A549 treated with Hydrocortisone at 1 μM for 4 hours (cell line): ENCODE results near the gene DEFB126. TPM values are rescaled to one million over a fixed set of nuclear protein-coding genes. Genes with fewer than 3 reads are reported as not detected.

Experiments
- total RNA-seq: library from RNA; stranded (reverse); fragments of 200-300 nt; extraction: Qiagen RNA extraction; gene quantifications from 5 replicates; pipeline ENCODE4 v1.2.3, GENCODE V29; 2022

The DEFB126 gene, protein sequence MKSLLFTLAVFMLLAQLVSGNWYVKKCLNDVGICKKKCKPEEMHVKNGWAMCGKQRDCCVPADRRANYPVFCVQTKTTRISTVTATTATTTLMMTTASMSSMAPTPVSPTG
- not detected in 5 replicates for total RNA-seq

DNA sequence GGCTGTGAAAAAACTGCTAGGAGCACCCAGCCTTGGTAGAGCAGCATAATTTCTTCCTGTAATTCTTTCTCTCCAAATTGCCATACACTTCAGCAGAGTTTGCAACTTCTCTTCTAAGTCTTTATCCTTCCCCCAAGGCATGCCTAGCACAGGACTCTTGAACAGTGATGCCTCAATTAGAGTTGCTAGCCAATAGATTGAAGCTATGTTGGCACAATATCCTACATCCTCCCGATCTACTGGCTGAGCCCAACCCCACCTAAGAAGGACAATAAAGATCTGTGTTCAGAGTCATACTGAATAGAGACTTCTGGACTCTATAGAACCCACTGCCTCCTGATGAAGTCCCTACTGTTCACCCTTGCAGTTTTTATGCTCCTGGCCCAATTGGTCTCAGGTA lies at the start of gene DEFB126:
Gene DEFB126, plus strand, starts transcription at position 301 of the 400 bp plus-strand sequence. Its CDS starts 39 bp downstream, at position 340.

DNA sequence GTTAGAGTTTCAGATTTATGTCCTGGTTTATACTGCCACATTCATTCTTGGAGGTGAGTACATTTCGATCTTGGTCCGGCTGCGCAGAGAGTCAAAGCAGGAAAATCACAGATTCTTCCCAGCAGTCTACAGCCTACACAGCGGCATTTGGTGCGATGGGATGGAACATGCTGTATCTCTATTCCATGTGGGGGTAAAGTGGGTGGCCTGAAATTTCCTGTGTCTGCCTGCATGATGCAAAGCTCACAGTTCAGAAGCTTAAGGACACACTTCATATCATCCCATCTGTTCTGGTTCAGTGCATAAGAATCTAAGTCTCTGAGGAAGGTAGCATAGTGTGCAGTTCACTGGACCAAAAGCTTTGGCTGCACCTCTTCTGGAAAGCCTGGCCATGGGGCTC lies 14.8 kb downstream of the DEFB126 start, which contains the start of gene DEFB127:
Gene DEFB127, plus strand, starts transcription at position 301 of the 400 bp plus-strand sequence. Its CDS starts 91 bp downstream, at position 392.

DNA sequence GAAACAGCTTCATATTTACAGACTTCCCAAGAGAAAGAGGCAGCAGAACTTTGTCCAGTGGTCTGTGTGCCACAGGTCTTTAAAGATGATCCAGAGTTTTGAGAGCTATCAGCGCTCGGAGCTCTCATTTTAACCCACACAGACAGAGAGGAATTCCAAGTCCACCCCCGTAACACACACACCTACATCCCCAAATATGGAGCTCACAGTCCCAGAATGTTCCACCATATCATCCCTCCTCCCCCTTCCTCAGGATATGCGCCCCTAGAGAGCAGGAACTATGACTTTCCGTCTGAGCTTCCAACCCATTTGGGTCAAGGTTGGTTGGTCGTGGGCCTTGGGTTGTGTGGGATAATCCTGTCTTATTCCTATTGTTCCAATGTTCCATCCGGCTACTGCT lies 47.2 kb downstream of the DEFB126 start, which contains the start of gene DEFB128:
Gene DEFB128, minus strand, starts transcription at position 101 of the 400 bp plus-strand sequence. Its CDS starts 88 bp downstream, at position 13.

Other genes with a start within 250 kb of the DEFB126 start
- gene DEFB125, start 54.9 kb upstream of the DEFB126 start, total RNA-seq, result not detected in 5 replicates
- gene DEFB127, start 14.9 kb downstream of the DEFB126 start, total RNA-seq, result not detected in 5 replicates
- not detected in 5 replicates for gene DEFB128, start 47.1 kb downstream of the DEFB126 start, total RNA-seq
- gene DEFB129, start 84.7 kb downstream of the DEFB126 start, total RNA-seq, result not detected in 5 replicates
- not detected in 5 replicates for gene DEFB132, start 115.1 kb downstream of the DEFB126 start, total RNA-seq
- gene C20orf96, start 148.2 kb downstream of the DEFB126 start, total RNA-seq, result 10.8 to 12.6 TPM (median 11.2 TPM) in 5 replicates
- 19.9 to 22.0 TPM (median 21.2 TPM) in 5 replicates for gene ZCCHC3, start 155.0 kb downstream of the DEFB126 start, total RNA-seq
- 20.3 to 26.2 TPM (median 23.6 TPM) in 5 replicates for gene SOX12, start 183.0 kb downstream of the DEFB126 start, total RNA-seq
- gene NRSN2, start 204.5 kb downstream of the DEFB126 start, total RNA-seq, result 58.3 to 63.1 TPM (median 60.3 TPM) in 5 replicates
- gene TRIB3, start 238.2 kb downstream of the DEFB126 start, total RNA-seq, result 51.3 to 61.5 TPM (median 58.9 TPM) in 5 replicates